Keratinocyte (primary cell): Measurements from ENCODE around the gene SMCO4. TPM values are rescaled to one million over a fixed set of nuclear protein-coding genes. Genes with fewer than 3 reads are reported as not detected.

ENCODE experiments used
- DNase-seq: peaks from one replicate; pipeline ENCODE4 v3.0.0-alpha.2; 2011; ENCODE audit warnings: low read depth, missing footprints, low spot score
- FAIRE-seq: peaks from 2 replicates; lab custom pipeline; 2011; peaks lifted over from hg19 to GRCh38; lab: Jason Lieb, UNC
- H2AFZ ChIP-seq: 2 replicates; pipeline ENCODE4 v1.6.0; 2012; ENCODE audit warnings: low read length, control low read depth, inconsistent platforms; ENCODE audit not compliant: control insufficient read depth
- H3K27ac ChIP-seq: 2 replicates; pipeline ENCODE4 v1.5.1; 2011; ENCODE audit warnings: low read length; ENCODE audit not compliant: control insufficient read depth, insufficient read depth
- H3K27me3 ChIP-seq: 3 replicates; pipeline ENCODE4 v1.6.0; 2011; ENCODE audit warnings: low read length; ENCODE audit not compliant: control insufficient read depth, insufficient read depth; ENCODE audit errors: extremely low read depth
- H3K36me3 ChIP-seq, 2 experiments: 2 replicates in 1 of 2; 3 replicates in 1 of 2; pipeline ENCODE4 v1.5.1; 2011; ENCODE audit warnings: low read length in 2 of 2, mild to moderate bottlenecking in 1 of 2; ENCODE audit not compliant: control insufficient read depth in 2 of 2, insufficient read depth in 2 of 2; ENCODE audit errors: extremely low read depth in 1 of 2
- H3K4me1 ChIP-seq: 3 replicates; pipeline ENCODE4 v1.5.1; 2011; ENCODE audit warnings: low read length; ENCODE audit not compliant: control insufficient read depth, insufficient read depth; ENCODE audit errors: extremely low read depth
- H3K4me2 ChIP-seq: 3 replicates; pipeline ENCODE4 v1.6.0; 2011; ENCODE audit warnings: low read depth, low read length; ENCODE audit not compliant: control insufficient read depth, insufficient read depth; ENCODE audit errors: extremely low read depth
- H3K4me3 ChIP-seq, 3 experiments: fragments of 200-600 bp in 1 of 3; sonication (generic) in 1 of 3; 2 replicates in 2 of 3; 3 replicates in 1 of 3; pipeline ENCODE4 v1.5.1; 2011 to 2016; ENCODE audit warnings: low read length in 3 of 3, mild to moderate bottlenecking in 3 of 3, control low read depth in 2 of 3, inconsistent platforms in 1 of 3, low read depth in 1 of 3, mixed read lengths in 1 of 3, mixed run types in 1 of 3, moderate library complexity in 1 of 3; ENCODE audit not compliant: control insufficient read depth in 2 of 3, insufficient read depth in 2 of 3; ENCODE audit errors: extremely low read depth in 1 of 3
- H3K79me2 ChIP-seq: 2 replicates; pipeline ENCODE4 v1.6.0; 2012; ENCODE audit warnings: low read length; ENCODE audit not compliant: control insufficient read depth, insufficient read depth
- H3K9ac ChIP-seq: 3 replicates; pipeline ENCODE4 v1.6.0; 2011; ENCODE audit warnings: low read length; ENCODE audit not compliant: control insufficient read depth, insufficient read depth; ENCODE audit errors: extremely low read depth
- H3K9me1 ChIP-seq: 3 replicates; pipeline ENCODE4 v1.6.0; 2011; ENCODE audit warnings: low read length; ENCODE audit not compliant: control insufficient read depth, insufficient read depth; ENCODE audit errors: extremely low read depth
- H3K9me3 ChIP-seq: 2 replicates; pipeline ENCODE4 v1.5.1; 2012; ENCODE audit warnings: low read depth, low read length; ENCODE audit not compliant: control insufficient read depth
- H4K20me1 ChIP-seq: 3 replicates; pipeline ENCODE4 v1.6.0; 2011; ENCODE audit warnings: low read length; ENCODE audit not compliant: control insufficient read depth, insufficient read depth; ENCODE audit errors: extremely low read depth
- CTCF ChIP-seq, 3 experiments: IDR thresholded peaks in 1 of 3; conservative IDR thresholded peaks in 1 of 3; optimal IDR thresholded peaks in 1 of 3; 2 replicates in 2 of 3; 3 replicates in 1 of 3; pipeline versions ENCODE3 to v1.5.1; 2011; ENCODE audit warnings: low read length in 3 of 3, mild to moderate bottlenecking in 3 of 3, moderate library complexity in 2 of 3, control low read depth in 1 of 3, inconsistent platforms in 1 of 3; ENCODE audit not compliant: insufficient read depth in 2 of 3; ENCODE audit errors: extremely low read depth in 1 of 3
- EZH2 ChIP-seq: IDR thresholded peaks from one replicate; pipeline ENCODE4 v1.6.1; 2012; ENCODE audit warnings: inconsistent platforms, mild to moderate bottlenecking, low read length, moderate library complexity
- dilution Hi-C: fragments of 300-500 bp; cut with MboI; formaldehyde crosslinking; loops from one replicate; pipeline ENCODE4 v1.7.0; 2020; ENCODE audit warnings: low sequenced_read_pairs; ENCODE audit not compliant: extremely low pct_ligation_motif_present
- polyA plus RNA-seq, 5 experiments: library from polyadenylated mRNA; depleted of rRNA in 3 of 5; stranded (reverse) in 3 of 5; stranded (forward) in 1 of 5; unstranded in 1 of 5; fragments of >200 nt; gene quantifications; 1 replicate in 1 of 5; 2 replicates in 3 of 5; 3 replicates in 1 of 5; pipeline versions ENCODE4 v1.2.1 to v1.2.3, GENCODE V29; 2011 to 2012; ENCODE audit warnings: missing spikeins in 2 of 5, low read depth in 1 of 5, low replicate concordance in 1 of 5

SMCO4 gene
- polyA plus RNA-seq, 1 donor (not counting 4 experiments of a cell fraction or from before 2014, with no cell fraction given) = 1.5 TPM

DNA sequence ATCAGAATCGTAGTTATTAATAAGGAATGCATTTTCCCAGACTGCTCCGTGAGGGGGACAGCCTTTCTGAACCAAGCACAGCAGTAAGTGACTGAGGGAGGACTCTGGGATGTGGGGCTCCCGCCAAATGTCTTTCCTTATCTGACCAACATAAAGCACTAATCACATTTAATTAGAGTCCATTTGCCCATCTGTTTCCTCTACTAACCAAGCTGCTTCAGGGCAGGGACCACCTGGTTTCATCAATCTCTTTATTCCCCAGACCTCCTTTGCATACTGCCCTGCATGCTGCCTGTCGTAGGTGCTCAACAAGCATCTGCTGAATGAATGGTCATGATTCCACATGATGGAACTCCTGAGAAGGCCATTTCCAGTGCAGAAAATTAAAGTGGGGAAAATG is 29.4 kb downstream of the SMCO4 start:
- no peak overlapping the region for H2AFZ ChIP-seq
- peaks cover 15% of the 10 kb centered on the region for H3K4me1 ChIP-seq
- FAIRE-seq (no peak), DNase-seq (no peak)
- no peak overlapping the region for H3K9ac ChIP-seq
- dilution Hi-C loops = no loop called here
- H3K4me2 ChIP-seq = no peak overlapping the region
- H3K36me3 ChIP-seq = no peaks in the 10 kb centered on the region
- H4K20me1 ChIP-seq = no peaks in the 10 kb centered on the region
- H3K9me3 ChIP-seq = no peaks in the 10 kb centered on the region
- no peaks in the 10 kb centered on the region for H3K9me1 ChIP-seq
- no peak overlapping the region for H3K4me3 ChIP-seq
- TF ChIP-seq CTCF (optimal IDR thresholded peaks at IDR 0.05 in 1 of 3, IDR thresholded peaks at IDR 0.05 in 1 of 3, conservative IDR thresholded peaks at IDR 0.05 in 1 of 3; ENCODE audit: extremely low read depth in 1 of 3, insufficient read depth in 2 of 3, low read length in 3 of 3) (no peak), EZH2 (no peak)
- no peaks in the 10 kb centered on the region for H3K79me2 ChIP-seq
- H3K27ac ChIP-seq = no peak overlapping the region
- H3K27me3 ChIP-seq = peaks cover 4% of the 10 kb centered on the region

GRCh38 chr11:93512949-93513667 is 30.1 kb downstream of the SMCO4 start:
- Histone ChIP-seq H3K4me2 (no peak overlapping the region), H2AFZ (no peak overlapping the region), H3K4me3 (no peak overlapping the region), H3K4me1 (peaks cover 8% of the 10 kb centered on the region), H3K27me3 (peaks cover 4% of the 10 kb centered on the region), H3K27ac (no peak overlapping the region), H3K79me2 (no peaks in the 10 kb centered on the region), H3K9ac (no peak overlapping the region), H3K36me3 (no peaks in the 10 kb centered on the region), H4K20me1 (no peaks in the 10 kb centered on the region), H3K9me1 (no peaks in the 10 kb centered on the region), H3K9me3 (no peaks in the 10 kb centered on the region)
- FAIRE-seq = no peak
- TF ChIP-seq CTCF (optimal IDR thresholded peaks at IDR 0.05 in 1 of 3, IDR thresholded peaks at IDR 0.05 in 1 of 3, conservative IDR thresholded peaks at IDR 0.05 in 1 of 3; ENCODE audit: extremely low read depth in 1 of 3, insufficient read depth in 2 of 3, low read length in 3 of 3) (no peak), EZH2 (no peak)
- dilution Hi-C loops = no loop called here
- no peak for DNase-seq
